H1 (cell line): ENCODE data around the gene MRPL41. TPM values are rescaled to one million over a fixed set of nuclear protein-coding genes. Genes with fewer than 3 reads are reported as not detected.

Experiments
- CHD1 ChIP-seq: IDR thresholded peaks from 2 replicates; pipeline ENCODE4 v1.6.1; 2012; ENCODE audit warnings: low read depth, low read length, improper control_type of control experiment
- GTF2F1 ChIP-seq: IDR thresholded peaks from 2 replicates; pipeline ENCODE4 v1.6.1; 2012; ENCODE audit warnings: low read depth, low read length, improper control_type of control experiment, borderline replicate concordance
- TAF7 ChIP-seq: optimal IDR thresholded peaks from 2 replicates; pipeline ENCODE3; 2011; ENCODE audit warnings: low read depth, mild to moderate bottlenecking, inconsistent platforms, low read length, moderate library complexity, borderline replicate concordance
- polyA plus RNA-seq, 7 experiments: library from polyadenylated mRNA; depleted of rRNA in 3 of 7; stranded (reverse) in 5 of 7; unstranded in 2 of 7; fragments of >200 nt in 5 of 7; fragments of 200-250 nt in 2 of 7; gene quantifications; 1 replicate in 5 of 7; 2 replicates in 1 of 7; 4 replicates in 1 of 7; pipeline versions ENCODE4 v1.2.1 to v1.2.3, GENCODE V29; 2011 to 2013; ENCODE audit warnings: missing spikeins in 2 of 7, mixed read lengths in 2 of 7
- total RNA-seq: library from RNA; stranded (reverse); fragmentation: NEBNext Ultra II Directional; extraction: Animal tissue kit (Norgen Biotek cat#: 25700); gene quantifications from 2 replicates; pipeline ENCODE4 v1.2.1, GENCODE V29; 2021

Gene MRPL41
- total and polyA plus RNA-seq, 2 of the 8 experiments (the other 6 are each of a cell fraction or from before 2014, with no cell fraction given): 47.2 to 58.1 TPM

DNA sequence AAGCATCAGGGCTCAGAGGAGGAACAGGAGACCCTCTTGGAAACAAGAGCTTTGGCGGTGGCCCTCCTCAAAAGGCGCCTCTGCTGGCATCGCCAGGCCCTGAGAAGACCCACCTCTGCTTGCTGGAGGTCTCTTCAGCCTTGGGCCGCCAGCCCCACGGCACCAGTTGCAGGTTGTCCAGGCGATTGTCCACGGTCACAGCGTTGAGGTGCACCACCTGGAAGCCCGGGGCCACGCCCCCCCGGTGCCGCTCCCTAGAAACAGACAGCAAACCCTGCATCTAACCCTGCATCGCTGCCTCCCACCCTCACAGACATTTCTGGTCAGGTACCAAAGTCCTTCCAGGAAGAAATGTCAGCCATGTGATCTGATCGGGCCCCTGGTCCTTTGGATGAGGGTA is 35.2 kb downstream of the MRPL41 start (continued):
- no peak for TF ChIP-seq GTF2F1
- no peak for TF ChIP-seq CHD1
- TF ChIP-seq TAF7: no peak
